ENCODE measurements around the gene FBXO15. TPM values are rescaled to one million over a fixed set of nuclear protein-coding genes. Genes with fewer than 3 reads are reported as not detected.

The FBXO15 gene
- total and polyA plus RNA-seq, 2 of the 13 experiments (the other 11 are each of a cell fraction or from before 2014, with no cell fraction given), result 0.09 to 0.12 TPM

- POLR2A ChIA-PET, result no interaction called here
- intact Hi-C loops (cut with micrococcal nuclease; ENCODE audit: unreplicated experiment) (no loop called here), in situ Hi-C loops (cut with HindIII; ENCODE audit: extremely low pct_ligation_motif_present, low pct_unique_long_range_greater_than_20kb) (no loop called here)
- Histone ChIP-seq H3K27ac (ENCODE audit: extremely low read length, insufficient read depth, low read length) (no peak overlapping the region), H3K36me3 (replicated peaks in 1 of 2; ENCODE audit: control insufficient read depth in 1 of 2, insufficient read depth in 2 of 2, low read length in 2 of 2) (no peaks in the 10 kb centered on the region), H3K27me3 (ENCODE audit: control insufficient read depth in 1 of 2, insufficient read depth in 2 of 2, low read length in 2 of 2) (peaks cover 0 to 6% of the 10 kb centered on the region in 2 experiments; a peak in 2 of 5 replicates), H3K9ac (ENCODE audit: insufficient read depth, low read depth, low read length) (no peak overlapping the region), H3K4me2 (ENCODE audit: low read depth, low read length) (no peak overlapping the region), H2AFZ (ENCODE audit: low read length) (no peak overlapping the region), H4K20me1 (ENCODE audit: insufficient read depth, low read length) (no peaks in the 10 kb centered on the region), H3K4me3 (replicated peaks in 1 of 3; ENCODE audit: insufficient read depth in 1 of 3, low read depth in 2 of 3, low read length in 3 of 3) (no peak overlapping the region), H3K4me1 (ENCODE audit: insufficient read depth, low read length) (no peaks in the 10 kb centered on the region), H3K9me3 (ENCODE audit: low read length) (no peaks in the 10 kb centered on the region), H3K79me2 (ENCODE audit: insufficient read depth, low read length) (no peaks in the 10 kb centered on the region)
- DNase-seq (ENCODE audit: low spot score), result no peak
- CTCF ChIA-PET (ENCODE audit: low intra/inter-chr PET ratio, low total read pairs), result no interaction called here
- BruUV-seq (replicated peaks), result no TSS peak
- TF ChIP-seq DMTF1 (CRISPR knock-in tag; IDR thresholded peaks at IDR 0.05) (no peak), NCOR1 (IDR thresholded peaks at IDR 0.05; ENCODE audit: borderline replicate concordance, low read length) (no peak), ZSCAN22 (CRISPR knock-in tag; IDR thresholded peaks at IDR 0.05) (no peak), ZNF230 (CRISPR knock-in tag; IDR thresholded peaks at IDR 0.05) (no peak), ZNF34 (CRISPR knock-in tag; IDR thresholded peaks at IDR 0.05; ENCODE audit: borderline replicate concordance) (no peak), CEBPG (CRISPR knock-in tag; IDR thresholded peaks at IDR 0.05) (no peak), IKZF4 (CRISPR knock-in tag; IDR thresholded peaks at IDR 0.05; ENCODE audit: borderline replicate concordance, low read depth, not compliant biosample characterization) (no peak), ZNF296 (CRISPR knock-in tag; conservative IDR thresholded peaks at IDR 0.05) (no peak), LRRFIP1 (CRISPR knock-in tag; conservative IDR thresholded peaks at IDR 0.05) (no peak), CC2D1A (CRISPR knock-in tag; IDR thresholded peaks at IDR 0.05) (no peak), THAP8 (CRISPR knock-in tag; IDR thresholded peaks at IDR 0.05; ENCODE audit: borderline replicate concordance) (no peak)
- no peak for ATAC-seq
- 37% methylated on average over 5 of the region's 5 CpGs for WGBS (ENCODE audit: low lambda C conversion rate)
- no peak for FAIRE-seq
These were observed 84.1 kb downstream of the FBXO15 start for GRCh38 chr18:74063557-74063956.
